Measurements from ENCODE around the gene TUG1.

Gene TUG1

DNA sequence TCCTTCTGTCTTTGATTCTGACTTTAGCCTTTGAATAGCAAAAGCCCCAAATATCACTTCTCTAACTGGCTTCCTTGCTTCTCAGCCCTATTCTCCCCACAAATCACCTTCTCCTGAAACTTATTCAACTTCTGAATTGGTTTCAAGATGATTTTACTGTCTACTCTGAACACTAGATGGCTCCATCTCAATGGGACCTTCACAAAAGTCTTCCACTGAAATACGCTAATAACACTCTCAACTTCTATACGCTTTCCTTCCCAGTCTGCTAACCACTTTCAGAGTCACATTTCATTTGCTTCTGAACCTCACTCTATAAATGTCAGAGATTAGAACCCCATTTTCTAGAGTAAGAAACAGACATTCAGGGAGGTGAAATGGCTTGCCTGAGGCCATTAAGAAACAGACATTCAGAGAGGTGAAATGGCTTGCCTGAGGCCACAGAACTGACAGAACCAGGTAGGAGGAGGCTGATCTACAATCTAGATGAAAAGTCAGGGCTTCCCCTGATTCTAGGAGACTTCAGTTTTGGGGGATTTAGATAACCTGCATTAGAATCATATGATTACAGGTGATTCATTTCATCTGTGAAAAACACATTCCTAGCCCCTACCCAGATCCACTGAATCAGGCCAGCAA is 21.1 kb upstream of the TUG1 start:
- DNase-seq, result no peak

DNA sequence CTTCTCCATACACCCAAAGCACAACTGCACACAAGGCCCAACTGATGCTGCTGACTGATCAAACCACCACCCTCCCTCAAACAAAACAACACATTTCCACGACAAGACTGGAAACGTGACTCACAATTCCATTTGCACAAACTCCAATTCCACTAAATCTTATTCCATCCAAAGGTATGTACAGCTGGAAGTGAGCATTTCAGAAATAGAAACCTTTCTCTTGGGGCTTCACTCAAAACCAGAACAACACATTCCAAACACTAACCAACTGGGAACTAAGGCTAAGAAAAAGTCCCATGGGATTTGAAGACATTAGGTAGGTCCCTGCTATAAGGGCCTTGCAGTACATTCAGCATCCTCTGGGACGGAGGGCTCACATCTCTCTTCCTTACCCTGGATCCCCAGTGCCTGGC is 20.1 kb upstream of the TUG1 start:
- DNase-seq, result no peak

DNA sequence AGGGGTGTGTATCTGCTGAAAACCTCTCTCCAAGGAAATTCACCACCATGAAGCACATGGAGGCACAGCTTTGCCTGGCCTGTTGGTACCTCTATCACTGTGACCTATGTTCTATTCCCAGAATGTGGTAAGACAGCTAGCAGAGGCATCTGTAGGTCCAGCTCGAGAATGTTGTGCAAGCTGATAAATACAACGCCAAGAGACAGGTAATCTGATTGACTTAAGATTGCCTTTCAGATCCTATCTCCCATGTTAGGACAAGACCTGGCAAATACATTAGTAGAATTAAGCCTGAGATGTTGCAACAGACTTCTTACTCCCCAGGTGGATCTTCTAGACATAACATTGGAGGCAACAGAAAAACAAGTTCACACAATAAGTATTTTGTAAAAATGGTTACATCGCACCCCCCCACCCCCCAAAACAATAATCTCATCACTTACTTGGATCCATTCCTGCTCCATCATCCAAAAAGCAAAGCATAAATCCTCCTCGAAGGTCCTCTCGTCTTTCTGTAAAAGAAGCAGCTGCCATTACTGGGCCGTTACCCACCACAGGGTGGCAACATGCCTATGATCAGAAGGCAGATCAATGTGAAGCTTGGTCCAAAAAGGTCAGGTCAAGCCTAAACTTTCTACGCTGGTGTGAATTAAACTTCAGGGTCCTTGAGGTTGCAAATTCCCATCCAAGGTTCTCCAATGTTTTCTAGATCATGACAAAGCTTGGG is 19.0 kb upstream of the TUG1 start:
- no peak for DNase-seq

DNA sequence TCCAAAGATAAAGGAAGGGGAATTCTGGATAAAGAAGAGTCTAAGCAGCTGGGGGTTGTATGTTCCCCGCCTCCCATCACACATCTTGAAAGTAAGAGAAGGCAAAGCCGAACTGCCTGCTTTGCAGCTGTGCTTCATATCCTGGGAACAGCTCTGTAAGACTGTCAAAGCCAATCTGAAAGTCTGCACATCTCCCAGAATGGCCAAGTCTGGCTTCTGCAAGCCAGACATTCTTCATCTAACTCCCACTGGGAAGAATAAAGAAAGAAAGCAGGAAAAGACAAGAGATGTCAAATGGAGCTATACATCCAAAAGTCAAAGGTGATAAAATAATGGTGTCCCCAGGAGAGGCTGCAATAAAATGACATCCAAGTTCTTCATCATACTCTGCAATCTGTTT is 15.9 kb upstream of the TUG1 start:
- DNase-seq, result no peak

DNA sequence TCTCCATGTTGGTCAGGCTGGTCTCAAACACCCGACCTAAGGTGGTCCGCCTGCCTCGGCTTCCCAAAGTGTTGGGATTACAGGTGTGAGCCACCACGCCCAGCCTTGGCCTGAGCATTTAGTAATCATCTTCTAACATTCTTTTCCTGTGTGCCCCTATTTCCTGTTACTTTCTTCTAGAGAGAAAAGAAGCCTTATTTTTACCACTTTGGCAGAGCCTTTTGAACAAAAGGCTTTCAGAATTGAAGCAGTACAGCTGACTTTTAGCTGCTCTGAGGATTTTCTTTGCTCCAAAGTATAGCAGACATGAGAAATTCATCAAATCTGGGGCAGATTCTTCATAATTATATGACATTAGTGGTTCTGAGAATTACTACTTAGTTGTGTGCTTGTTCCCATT is 13.9 kb upstream of the TUG1 start:
- DNase-seq, result no peak

DNA sequence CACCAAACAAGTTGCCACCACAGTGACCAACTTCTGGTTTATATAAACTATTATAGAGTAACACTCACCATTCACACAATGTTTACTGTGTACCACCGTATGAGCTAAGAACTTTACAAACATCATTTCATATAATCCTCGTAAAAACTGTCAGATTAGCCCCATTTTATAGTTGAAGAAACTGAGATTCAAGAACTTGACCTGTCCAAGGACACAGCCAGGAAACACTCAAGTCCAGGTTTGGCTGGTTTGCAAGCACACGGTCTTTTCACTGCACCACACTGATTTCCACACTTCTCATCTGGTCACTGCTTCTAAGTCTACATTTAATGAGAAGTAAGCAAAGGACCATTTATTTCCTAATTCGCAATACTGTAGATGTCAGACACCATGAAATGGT is 4.2 kb upstream of the TUG1 start:
- no peak for DNase-seq

DNA sequence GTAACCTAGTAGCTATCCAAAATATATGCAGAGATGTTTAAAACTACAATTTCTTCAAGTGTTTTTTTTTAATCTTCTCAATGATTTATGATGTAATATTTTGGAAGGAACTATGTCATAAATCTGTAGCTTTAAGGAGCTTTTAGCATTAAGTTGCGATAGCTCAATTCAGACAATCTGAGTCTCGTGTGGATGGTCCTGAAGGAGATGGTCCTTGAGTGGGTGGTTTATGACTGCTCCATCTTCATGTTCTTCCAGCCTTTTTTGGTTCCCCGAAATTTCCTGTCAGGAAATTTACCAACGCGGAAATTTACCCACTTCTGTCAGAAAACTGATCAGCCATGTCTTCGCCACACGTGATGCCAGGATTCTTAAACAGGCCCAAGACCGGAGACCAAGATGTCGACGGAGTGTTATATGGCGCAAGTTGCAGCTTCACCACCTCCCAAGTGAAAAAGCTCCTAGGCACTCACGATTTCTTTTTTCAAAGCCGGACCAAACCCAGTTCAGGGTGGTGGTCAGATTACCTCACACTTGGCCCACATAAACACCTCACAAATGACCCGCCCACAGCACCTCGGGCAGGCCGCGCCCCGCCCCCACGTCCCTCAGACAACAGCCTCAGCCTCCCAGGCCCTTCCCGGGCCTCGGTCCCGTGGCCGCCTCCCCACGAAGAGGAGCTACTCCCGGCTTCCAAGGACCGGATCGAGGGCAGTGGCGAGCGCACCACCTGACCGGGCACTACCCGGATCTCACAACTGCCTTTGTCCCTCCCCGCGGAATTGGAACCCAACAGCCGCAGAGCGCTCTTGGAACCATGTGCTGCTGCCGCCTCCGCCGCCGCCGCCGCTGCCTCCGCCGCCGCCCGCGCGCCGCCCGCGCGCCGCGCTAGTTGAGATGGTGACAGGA is 796 bp upstream of the TUG1 start, which contains the start of gene MORC2:
MORC2 (minus strand) TSS at position 760 of the 909 bp plus-strand sequence. CDS start 885 bp downstream, outside the sequence.
- no peak for DNase-seq

DNA sequence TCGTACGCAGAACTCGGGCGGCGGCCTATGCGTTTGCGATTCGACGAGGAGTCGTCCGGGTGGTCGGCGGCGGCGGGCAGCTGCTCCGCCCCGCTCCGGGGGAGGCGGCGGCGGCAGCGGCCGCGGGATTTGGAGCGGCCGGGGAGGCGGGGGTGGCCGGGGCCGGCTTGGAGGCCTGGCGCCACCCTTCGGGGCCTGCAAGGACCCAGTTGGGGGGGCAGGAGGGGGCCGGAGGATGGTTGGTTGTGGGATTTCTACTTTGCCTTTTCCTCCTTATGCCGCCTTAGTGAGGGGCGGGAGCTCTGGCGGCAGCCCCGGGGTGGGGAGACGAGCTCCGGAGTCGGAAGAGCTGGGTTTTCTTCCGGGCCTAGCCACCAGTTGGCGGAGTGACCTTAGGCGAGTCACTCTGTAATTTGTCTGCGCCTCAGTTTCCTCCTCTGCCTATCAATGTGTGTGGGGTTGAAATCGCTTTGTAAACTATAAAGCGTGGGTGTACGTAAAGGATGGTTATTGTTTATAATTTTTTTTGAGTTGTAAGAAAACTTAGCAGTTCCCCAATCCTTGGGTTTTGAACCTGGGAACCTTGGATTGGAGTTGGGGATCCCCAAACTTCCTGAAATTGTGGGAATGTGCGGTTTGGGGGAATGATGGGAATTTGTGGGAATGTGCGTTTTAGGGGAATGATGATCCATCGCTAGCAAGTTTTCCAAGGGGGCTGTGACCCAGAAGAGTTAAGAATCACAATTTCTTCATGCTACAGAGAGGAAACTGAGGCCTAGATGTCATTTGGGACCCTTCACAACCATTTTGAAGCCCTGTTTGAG is 679 bp downstream of the TUG1 start:
- peak; percentile 35 for DNase-seq

DNA sequence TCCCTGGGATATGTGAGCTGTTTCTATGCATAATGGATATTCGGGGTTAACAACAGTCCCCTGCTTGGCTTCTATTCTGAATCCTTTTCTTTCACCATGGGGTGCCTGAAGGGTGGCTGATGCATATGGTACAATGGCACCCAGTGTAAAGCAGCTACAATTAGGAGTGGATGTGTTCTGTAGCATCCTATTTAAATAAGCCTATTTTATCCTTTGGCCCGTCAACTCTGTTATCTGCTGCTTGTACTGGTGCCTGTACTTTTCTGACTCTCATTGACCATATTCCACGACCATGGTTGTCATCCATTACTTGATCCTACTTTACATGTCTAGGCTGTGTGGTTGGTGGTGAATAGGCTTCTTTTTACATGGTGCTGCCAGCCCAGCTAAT is 1.3 kb downstream of the TUG1 start:
- no peak for DNase-seq

DNA sequence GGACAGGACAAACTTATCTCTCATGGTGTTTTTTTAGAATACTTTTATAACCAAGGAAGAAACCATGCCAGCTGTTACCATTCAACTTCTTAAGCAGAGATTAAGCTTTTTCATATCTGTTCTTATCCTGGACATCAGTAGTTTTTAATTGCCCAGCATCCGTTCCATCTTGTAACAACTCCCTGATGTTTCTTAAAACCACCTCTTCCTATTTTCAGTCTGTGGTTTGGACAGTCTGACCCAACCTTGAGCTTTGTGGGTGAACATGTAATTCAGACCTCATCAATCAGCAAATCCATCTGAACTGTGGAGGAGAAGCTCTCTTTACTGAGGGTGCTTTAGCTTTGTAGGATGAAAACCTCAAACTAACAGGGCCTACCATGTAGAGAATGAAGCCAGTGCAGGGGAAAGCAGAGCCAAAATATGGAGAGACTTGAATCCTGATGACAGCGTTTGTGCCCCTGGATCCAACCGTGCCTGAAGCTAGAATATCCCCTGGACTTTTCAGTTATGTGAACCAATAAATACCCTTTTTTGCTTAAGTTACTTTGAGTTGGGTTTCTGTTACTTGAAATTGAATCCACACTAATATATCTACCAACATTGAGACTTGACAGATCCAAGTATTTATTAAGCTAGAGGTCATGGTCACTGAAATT is 9.4 kb downstream of the TUG1 start:
- no peak for DNase-seq

DNA sequence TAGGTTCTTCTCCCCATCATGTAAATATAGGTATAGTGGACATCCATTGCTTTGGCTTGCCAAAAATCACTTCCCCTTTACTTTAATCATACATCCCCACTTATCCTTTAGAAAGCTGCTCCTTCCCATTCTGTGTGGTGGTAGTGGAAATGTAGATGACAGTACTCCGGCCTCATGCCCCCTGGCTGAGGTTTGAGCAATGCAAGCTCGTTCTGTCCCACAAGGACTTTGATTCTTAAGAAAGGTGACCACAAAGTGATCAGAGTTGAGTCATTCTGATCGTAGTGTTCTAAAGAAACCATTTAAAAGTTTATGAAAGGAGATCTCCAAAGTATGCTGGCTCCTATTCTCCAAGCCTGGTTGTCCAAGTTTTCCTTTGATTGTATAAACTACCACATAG is 10.9 kb downstream of the TUG1 start:
- DNase-seq, result no peak

DNA sequence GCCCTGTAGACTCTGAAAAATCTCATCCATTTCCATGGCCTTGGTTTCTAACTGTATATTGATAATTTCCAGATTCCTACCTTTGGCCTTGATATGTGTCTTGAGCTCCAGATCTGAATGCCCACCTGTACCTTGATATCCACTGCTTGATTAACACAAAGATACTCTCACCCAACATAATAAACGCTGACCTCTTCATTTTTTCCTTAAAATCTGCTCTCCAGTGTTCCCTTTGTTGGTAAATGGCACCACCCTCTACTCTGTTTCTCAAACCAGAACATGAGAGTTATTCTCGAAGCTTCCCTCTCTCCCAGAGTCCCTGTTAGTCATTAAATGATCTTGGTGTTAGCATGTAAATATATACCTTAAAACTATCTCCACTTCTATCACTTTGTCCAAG is 13.4 kb downstream of the TUG1 start:
- DNase-seq, result no peak

DNA sequence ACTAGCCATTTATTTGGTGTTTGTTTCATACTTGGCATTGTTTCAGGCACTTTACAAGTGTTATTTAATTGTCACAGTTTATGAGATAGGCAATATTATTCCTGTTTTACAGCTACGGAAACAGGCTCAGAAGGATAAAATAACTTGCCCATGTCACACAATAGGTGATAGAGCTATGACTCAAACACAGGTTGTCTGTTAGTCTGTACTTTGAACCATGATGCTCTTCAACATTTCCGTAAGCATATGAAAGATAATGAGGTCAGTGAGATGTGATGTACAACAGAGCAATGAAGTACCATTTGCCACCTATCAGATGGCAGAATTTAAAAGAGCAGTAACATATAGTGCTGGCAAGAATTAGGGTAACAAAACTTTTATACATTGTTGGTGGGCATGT is 15.3 kb downstream of the TUG1 start:
- DNase-seq, result no peak

DNA sequence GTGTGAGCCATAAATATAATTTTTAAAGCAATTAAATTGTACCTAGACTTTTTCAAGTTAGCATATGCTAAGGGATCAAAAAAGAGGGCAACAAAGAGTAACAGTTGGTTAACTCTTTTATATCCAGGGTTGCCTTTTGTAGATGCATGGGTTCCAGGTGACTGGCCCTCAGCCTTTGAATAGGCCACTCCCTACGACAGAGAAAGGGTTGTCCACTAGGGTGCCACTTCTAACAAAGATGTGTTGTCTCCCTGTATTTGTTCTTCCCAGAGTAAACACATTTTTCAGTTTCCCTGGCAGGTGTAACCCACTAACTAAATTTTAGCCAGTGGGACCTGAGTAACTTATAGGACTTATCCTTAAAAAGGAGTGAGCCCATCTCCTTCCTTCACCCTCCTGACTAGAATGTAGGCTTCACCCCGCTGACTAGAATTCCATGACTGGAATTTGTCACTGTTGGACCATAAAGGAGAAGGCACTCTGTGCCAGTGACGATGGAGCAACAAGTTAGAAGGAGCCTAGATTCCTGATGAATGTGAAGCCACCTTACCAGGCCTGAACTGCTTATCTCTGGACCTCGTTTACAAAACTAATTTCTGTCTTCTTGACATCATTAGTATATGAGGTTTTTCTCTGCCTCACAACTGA is 16.6 kb downstream of the TUG1 start:
- no peak for DNase-seq

DNA sequence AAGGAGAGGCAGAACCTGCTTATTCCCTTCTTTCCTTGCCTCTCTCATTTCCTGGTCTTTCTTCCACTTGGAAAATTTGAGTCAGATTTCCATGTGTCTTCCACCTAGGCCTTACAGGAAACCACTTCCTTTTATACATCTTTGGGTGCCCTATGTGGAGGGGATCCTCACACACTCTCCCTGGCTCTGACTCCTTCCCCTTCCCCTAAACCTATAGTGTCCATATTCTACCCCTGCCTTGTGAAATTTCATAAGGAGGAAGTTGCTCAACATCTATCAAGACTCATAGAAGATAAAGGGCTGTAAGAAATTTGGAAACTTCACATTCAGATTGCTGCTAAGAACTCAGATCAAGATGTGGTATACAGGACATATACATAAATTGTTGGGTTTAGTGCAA is 20.4 kb downstream of the TUG1 start:
- no peak for DNase-seq

DNA sequence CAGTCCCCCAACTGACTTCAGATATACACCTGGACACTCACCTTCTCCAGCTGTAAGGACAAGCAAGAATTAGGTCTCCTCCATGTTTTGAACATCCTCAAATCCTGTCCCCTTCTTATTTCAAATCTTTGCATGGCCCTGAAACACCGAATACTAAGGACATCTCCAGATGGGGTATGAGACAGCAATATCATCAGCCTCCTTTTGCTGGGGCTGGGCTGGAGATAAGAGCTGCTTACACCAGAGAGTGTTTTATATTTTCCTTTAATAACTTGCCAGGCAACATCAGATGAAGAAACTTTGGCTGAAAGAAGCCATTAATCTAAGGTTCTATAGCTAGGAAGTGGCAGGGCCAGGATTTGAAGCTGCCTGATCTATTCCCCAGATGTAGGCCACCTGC is 21.6 kb downstream of the TUG1 start:
- DNase-seq, result no peak

DNA sequence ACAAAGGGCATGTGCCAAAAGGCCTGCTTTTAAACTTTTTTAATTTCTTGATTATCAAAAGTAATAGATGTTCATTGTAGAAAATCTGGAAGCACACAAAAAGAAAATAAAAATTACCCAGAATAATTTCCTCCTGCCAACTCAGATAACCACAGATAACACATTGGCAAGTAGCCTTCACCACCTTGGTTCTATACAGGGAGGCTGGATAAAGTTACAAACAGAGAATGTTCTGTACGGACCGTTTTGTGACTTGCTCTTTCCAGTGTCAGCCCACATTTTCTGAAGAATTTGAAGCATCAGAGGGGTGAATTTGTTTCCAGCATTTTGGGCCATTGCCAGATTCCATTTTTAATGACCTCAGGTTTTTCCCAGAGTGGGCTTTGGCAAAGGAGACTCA is 23.5 kb downstream of the TUG1 start:
- DNase-seq, result no peak

DNA sequence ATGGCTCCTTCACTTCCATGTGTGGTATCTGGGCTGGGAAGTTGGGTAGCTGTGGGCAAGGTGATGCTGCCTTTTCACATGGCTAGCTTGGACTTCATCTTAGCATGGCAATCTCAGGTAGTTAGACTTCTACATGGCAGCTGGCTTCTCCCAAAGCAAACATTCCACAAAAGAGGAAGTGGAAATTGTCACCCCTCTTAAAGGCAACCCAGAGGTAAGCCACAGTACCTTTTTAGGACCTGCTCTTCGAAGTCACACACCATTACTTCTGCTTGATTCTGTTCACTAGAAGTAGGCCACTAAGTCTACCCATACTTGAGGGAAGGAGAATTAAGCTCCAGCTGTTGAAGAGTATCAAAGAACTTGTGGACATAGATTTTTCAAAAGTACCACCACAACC is 25.9 kb downstream of the TUG1 start:
- DNase-seq, result no peak

DNA sequence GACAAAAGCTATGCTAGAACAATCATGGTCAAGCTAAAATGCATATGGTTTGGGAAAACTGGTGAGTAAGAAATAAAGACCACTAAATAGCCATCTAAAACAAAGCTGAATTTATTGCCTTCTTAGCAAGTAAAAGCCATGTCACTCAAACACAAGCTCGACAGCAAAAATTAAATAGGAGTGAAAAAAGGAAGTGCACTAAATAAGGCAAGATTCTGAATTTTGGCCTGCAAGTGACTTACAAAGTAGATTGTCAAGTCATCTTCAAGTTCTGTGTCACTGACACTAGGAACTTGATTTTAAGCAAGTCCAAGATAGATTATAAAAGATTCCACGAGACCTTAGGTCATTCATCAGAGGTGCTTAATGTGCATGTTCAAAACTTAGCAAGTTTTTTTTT is 27.4 kb downstream of the TUG1 start:
- DNase-seq, result no peak

DNA sequence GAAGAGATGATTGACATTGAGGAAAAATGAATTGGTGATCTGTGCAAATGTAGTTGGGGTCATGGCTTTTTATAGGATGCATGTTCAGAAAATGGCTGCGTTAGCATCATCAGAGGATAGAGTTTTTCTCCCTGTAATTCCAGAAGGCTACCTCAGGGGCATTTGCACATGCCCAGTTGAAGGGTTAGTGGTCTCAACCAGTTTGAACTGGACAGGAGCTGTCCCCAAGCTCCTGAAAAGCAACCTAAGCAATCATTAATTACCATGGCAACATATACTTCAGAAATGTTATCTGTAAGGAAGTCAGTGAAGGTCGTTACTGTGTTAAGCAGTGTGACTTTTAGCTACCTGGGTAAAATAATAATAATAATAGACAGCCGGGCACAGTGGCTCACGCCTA is 29.3 kb downstream of the TUG1 start:
- DNase-seq, result no peak

DNA sequence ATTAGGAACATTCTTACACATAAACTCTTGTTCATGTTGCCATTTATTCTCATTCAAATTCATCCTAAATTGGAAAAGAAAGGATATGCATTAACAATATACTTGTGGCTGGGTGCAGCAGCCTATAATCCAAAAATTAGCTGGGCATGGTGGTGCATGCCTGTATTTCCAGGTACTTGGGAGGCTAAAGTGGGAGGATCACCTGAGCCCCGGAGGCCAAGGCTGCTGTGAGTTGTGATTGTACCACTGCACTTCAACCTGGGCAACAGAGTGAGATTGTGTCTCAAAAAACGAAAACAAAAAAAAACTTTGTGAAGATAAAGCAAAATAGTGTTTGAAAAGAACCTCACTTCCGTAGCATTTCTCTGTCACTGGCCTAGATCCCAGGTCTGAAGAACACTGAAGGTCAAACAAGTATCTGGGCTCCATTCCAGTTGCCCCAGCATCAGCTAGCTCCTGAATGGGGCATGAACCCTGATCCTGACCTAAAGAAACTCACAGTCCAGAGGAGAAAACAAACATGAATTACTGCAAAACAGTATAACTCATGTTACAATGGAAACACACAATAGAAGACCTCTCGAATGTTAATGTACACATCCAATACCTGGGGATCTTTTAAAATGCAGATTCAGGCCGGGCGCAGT is 32.2 kb downstream of the TUG1 start:
- DNase-seq, result no peak
